GM18873 (cell line): ENCODE results near the gene ABO.
"Not testable (repeated sequence)": the region's sequence is repeated elsewhere in the genome, so short reads cannot be mapped to it uniquely, and the experiment has no call there.

ENCODE experiments used
- ATAC-seq: cut with Tn5 transposase; IDR thresholded peaks from one replicate; pipeline ENCODE4 v1.9.1; 2021; ENCODE audit warnings: mild to moderate bottlenecking, moderate library complexity, moderate number of reproducible peaks; ENCODE audit not compliant: unreplicated experiment, low FRiP score

Gene ABO

DNA sequence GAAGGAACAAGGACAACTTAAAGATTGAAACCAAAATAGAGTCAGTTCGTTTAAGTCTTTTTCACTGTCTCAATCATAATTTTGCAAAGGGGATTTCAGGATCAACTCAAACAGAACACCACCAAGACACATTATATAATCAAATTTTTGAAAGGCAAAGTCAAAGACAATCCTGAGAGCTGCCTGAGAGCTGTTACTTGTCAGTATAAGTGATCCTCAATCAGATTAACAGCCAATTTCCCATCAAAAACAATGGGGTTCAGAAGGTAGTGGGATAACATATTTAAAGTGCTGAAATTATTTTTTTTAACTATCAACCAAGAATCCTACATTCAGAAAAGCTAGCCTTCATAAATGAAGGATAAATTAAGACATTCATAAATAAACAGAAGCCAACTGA is 19.3 kb upstream of the ABO start:
- no peak for ATAC-seq

DNA sequence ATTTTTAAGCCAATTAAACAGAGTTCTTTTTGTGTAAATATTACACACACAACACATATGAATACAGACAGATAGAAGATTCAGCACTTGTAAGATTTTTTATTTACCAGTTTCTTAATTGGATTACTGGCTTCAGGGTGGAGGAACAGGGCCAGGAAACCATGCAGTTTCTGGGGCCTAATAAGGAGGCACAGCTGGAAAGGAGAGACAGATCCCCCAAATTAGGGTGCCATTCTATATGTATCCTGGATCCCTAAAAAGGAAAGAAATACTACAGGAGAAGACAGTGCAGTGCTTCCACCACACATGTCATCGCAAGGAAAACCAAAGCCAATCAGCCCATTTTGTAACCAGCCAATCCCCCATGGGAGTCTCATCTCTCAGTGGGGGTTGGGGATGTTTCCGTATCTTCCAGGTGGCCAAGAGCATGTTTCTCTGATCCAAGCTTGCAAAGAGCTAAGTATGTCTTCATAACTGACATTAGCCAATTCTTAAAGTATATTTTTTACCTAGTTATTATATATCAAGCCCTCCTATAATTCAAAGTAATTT is 15.8 kb upstream of the ABO start:
- ATAC-seq: no peak

DNA sequence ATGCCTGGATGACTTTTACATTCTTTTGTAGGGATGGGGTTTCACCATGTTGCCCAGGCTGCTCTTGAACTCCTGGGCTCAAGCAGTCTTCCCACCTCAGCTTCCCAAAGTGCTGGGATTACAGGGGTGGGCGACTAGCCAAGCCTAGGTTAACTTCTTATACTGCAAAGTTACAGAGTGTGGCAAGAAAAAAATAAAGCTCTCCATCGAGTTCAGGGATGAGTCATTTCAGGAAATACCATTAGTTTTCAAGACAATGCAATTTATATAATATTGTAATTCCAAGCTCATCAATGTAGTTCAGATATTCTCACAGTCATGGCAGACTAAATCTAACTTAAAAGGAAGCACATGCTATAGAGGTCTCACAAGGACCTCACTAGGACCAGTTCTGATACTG is 11.5 kb upstream of the ABO start:
- ATAC-seq: no peak

DNA sequence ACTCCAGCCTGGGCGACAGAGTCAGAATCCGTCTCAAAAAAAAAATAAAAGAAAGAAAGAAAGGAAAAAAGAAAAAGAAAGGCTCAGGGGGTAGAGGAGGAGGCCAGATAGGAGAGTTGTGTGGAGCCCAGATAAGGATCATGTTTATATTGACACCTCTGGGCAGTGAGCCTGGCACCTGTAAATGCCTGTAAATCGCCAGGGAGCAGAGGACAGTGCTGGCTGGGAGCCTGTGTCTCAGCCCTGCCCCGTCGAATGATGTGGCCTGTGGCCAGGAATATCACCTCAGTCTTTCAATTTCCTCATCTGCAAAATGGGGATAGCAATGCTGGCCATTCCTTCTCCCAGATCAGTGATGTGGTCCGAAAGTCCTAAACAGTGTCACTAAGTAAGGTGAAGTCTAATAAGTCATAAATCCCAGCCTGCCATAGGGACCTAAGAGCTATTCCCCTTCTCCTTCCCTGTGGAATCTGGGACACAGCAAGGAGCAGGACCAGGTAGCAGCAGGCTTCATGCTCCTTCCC is 10.3 kb upstream of the ABO start:
- no peak for ATAC-seq

GRCh38 chr9:133284362-133284761 is 9.4 kb upstream of the ABO start:
- ATAC-seq: no peak

- not testable (repeated sequence) for ATAC-seq
These were observed 8.4 kb upstream of the ABO start for GRCh38 chr9:133283255-133284032.

GRCh38 chr9:133282464-133283238 is 7.7 kb upstream of the ABO start:
- no peak for ATAC-seq

DNA sequence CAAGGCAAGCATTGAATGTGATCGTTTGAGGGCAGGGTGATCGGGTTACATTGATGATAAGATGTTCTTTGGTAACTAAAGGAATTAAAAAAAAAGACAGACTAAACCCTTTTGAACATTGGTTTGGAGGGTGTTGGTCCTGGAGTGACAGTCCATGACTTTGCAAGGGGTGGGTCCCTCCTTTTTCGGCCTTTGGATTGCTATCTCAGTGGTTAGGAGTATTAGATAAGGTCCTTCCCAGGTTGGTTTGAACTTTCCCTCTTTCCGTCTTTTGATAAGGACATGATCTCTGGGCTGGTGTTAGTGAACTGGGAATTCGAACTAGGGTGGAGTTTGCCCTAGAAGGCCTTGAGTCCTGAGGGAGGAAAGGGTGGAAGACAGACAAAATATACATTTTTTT is 5.4 kb upstream of the ABO start:
- no peak for ATAC-seq

- no peak for ATAC-seq
These were observed 3.4 kb upstream of the ABO start for GRCh38 chr9:133278161-133279114.

DNA sequence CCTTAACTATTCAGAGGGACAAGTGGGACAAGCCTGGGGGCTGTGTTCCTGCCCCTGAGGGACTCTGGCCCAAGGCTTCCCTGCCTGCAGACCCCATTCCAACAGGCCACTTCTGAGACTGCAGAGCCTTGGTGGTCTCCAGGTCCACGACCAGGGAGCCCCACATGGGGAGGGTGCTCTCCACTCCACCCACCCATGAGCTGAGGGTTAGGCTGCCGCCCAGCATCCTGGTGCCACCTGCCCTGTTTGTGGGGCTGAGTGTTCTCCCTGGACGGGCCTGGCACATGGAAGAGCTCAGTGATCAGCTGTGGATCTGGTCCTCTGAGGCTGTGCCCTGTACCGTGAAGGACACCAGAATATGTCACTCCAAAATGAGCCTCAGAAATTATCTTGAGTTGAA is 2.5 kb upstream of the ABO start:
- ATAC-seq: no peak

DNA sequence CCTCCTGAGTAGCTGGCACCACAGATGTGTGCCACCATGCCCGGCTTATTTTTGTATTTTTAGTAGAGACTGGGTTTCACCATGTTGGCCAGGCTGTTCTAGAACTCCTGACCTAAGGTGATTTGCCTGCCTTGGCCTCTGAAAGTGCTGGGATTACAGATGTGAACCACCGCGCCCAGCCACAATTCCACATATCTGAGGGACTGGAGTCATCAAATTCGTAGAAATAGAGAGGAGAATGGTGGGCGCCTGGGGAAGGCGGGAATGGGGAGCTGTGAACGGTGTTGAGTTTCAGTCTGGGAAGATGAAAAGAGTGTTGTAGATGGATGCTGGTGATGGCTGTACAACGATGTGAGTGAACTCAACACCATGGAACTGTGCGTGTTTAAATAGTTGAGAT is 1.9 kb upstream of the ABO start:
- ATAC-seq: no peak

DNA sequence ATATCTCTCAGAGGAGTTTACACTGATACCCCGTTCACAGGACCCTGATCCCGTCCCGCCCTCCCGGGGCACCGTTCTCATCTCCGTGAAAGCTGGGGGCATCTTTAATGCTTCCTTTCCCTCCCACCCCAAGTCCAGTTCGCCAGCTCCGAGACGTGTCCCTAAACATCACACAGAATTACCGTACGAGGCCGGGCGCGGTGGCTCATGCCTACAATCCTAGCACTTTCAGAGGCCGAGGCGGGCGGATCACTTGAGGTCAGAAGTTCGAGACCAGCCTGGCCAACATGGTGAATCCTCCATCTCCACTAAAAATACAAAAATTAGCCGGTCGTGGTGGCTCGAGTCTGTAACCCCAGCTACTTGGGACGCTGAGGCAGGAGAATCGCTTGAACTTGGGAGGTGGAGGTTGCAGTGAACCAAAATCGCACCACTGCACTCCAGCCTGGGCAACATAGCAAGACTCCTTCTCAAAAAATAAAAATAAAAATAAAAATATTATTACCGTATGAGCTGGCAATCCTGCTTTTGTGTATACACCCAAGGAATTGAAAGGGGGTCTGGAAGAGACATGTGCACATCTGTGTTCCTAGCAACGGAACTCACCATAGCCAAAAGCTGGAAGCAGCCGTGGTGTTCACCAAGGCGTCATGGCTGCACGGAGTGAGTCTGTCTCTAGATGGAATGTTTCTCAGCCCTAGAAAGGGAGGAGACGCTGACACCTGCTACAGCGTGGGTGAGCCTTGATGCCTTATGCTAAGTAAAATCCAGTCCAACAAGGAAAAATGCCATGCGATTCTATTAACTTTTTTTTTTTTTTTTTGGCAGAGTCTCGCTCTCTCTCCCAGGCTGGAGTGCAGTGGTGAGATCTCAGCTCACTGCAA is 1.2 kb upstream of the ABO start:
- no peak for ATAC-seq

DNA sequence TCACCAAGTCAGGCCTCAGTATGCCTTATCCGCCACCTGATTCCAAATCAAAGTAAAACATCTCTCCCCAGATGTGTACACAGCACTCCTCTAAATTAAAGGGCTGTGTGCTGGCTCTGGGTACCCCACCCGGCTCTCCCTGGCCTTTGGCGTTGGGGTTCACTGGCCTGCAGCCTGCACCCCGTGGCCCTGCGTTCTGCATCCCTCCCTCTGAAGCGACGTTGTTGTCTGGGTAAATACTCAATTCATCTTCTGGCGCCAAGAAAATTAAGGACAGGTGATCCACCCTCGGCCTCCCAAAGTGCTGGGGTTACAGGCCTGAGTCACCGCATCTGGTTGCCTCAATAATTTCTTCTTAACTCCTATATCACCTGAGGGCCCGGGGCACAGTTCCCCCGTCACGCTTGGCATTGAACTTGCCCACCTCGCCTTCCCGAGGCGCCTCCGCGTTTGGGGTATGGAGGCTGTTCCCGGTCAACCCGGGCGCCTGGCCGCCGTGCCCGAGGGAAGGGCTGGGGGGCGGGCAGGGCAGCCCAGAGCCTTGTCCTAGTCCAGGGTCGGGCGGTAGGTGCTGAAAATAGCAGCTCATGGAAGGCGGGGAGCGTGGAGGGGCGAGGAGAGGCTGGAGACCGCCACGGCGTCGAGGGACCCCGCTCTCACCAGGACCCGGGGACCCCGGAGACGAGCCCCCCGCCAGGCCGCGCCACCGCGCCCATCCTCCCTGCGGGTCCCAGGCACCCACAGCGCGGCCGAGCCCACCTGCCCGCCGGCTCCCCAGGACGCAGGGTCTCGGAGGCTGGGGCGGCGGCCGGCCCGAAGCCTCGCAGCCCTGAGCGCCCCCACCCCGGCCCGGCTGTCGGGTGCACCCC is 531 bp downstream of the ABO start:
- ATAC-seq: no peak

- ATAC-seq: no peak
These were observed 1.2 kb downstream of the ABO start for GRCh38 chr9:133273819-133274218.

DNA sequence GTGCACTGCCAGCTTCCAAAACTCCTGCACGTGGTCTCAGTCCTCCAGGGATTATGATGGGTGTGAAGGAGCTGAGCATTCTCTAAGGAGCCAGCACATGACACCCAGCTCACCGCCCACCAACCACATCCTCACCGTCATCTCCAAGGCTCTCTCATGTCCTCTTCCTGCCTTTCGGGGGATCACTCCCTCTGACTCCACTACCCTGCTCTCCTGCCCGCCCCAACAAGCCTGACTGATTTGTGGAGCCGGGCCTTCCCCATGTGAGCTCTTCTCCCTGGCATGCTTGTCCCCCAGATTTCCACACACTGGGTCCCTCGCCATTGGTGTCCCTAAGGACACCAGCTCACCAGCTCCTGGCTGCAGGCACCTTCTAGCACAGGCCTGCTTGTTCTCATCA is 1.9 kb downstream of the ABO start:
- no peak for ATAC-seq

DNA sequence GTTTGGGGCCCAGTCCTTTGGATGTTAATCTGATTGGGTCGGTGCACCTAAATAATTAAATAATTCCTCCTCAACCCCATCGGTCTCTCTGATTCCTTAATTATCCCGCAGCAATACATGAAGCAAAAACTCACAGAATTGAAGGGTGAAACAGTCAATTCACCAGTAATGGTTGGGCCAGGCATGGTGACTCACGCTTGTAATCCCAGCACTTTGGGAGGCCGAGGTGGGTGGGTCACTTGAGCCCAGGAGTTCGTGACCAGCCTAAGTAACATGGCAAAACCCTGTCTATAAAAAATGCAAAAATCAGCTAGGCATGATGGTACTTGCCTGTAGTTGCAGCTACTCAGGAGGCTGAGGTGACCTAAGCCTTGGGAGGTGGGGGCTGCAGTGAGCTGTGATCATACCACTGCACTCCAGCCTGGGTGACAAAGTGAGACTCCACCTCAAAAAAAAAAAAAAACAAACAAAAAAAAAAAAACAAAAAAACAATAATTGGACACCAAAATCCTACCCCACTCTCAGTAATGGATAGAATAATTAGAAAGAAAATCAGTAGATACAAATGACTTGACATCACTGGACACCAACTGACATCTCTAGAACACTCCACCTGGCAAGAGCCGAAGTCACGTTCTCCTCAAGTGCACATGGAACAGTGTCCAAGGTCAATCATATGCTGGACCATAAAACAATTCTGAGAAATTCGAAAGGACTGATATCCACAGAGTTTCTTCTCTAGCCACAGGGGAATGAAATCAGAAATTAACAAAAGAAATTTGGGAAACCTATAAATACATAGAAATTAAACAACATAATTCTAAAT is 5.3 kb downstream of the ABO start:
- no peak for ATAC-seq

DNA sequence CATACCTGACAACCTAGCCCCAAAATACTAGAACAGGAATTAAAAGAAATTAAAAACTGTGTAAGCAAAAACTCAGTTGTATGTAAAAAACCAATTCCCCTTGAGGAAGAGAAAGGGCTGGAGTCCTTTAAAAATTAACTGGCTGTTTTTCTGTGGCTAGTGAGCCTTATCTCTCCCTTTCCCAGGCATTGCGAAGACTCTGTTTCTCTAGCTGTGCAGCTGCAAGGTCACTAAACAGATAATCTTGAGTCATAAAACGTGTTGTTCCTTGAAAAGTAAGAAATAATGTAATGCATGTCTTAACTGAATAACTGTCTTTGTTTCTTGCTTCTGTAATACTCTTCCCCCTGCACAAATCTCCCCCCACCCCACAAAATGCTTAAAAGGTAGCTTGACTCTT is 5.9 kb downstream of the ABO start:
- ATAC-seq: not testable (repeated sequence)
